ENCODE results near the gene CHRM4.

Gene CHRM4

DNA sequence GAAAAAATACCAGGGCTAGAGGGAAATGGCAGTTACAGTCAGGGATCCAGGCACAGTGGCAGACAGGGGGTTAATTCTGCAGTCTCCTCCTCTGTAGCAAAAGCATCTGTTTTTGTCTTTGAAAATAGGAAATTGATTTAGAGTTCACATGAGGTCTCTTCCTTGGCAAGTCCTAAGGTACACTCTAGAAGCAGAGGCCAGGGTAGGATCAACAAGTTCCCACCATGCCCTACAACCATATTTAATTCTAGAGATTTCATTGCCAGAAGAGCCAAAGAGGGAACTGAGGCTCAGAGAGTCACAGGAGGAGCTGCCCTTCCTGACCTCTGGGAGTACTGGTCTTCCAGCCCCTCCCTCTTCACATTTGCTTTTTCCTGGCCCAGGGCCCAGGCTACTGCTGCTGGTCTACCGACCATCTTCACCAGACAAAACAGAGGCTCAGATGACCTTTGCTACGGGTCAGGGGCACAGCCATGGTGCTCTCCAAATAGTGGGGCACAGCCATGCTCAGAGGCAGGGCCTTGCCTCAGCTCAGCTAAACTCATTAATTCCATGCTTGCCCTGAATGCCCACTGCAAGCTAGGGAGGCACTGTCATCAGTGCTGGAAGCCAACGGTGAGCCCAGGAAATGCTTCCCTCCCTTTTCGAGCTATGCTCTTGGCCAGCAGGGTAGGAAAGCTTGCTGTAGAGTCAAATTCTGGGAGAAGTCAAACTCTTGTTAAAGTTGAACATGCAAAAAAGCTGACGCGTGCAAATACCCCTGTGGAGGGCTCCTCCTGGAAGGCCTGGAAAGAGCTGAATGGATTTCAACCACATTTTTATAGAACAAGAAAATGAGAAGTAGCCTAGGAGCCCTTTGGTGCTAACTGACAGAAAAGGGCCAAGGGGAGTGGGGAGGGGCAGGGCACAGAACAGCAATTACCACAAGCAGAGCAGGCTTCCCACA is 11.7 kb upstream of the CHRM4 start:
- DNase-seq (ENCODE audit: low spot score) = no peak

DNA sequence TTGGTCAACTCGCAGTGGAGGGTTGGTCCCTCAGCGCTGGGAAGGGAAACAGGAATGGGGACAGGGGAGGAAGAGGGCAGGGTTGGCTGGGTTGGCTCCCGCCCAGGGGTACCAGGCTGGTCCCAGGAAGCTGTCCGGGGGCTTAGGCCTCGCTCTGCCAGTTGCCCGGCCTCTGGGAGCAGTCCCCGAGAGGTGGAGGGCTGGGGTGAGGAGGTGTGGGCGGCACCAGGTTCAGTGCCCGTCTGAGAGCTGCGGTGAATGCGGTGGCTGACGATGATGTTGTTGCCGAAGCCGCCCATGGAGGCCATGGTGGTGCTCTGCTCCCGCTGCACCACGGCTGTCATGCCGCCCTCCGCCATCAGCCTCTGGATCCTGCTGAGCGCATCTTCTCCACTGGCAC is 6.0 kb upstream of the CHRM4 start:
- no peak for DNase-seq (ENCODE audit: low spot score)

DNA sequence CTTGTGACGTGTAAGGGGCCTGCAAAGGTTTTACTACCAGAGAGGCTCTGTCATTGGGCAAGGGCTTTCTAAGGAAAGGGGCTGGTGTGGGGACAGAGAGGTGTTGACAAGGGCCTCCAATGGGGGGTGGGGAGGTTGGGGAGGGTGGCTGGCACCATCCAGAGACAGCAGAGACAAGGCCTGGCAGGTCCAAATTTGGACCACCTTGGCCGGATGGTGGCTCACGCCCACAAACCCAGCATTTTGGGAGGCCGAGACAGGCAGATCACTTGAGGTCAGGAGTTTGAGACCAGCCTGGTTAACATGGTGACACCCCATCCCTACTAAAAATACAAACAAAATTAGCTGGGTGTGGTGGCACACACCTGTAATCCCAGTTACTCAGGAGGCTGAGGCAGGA is 2.2 kb upstream of the CHRM4 start:
- no peak for DNase-seq (ENCODE audit: low spot score)

DNA sequence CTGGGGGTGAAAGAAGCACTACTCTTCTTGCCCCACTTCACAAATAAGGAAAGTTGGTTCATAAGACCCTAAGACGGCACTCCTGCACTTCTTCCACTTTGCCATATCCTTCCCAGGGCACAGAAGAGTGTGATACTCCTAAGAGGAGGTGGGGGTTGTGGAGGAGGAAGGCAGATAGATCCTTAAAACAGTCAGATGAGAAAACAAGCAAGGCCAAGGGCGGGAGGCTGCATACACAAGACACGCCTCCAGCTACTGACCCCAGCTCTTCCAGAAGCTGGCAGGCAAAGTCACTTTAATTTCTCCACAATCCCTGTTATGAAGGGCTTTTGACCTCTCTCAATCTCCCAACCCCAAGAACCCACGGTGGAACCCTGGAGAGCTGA is 1.6 kb upstream of the CHRM4 start:
- DNase-seq (ENCODE audit: low spot score) = no peak

DNA sequence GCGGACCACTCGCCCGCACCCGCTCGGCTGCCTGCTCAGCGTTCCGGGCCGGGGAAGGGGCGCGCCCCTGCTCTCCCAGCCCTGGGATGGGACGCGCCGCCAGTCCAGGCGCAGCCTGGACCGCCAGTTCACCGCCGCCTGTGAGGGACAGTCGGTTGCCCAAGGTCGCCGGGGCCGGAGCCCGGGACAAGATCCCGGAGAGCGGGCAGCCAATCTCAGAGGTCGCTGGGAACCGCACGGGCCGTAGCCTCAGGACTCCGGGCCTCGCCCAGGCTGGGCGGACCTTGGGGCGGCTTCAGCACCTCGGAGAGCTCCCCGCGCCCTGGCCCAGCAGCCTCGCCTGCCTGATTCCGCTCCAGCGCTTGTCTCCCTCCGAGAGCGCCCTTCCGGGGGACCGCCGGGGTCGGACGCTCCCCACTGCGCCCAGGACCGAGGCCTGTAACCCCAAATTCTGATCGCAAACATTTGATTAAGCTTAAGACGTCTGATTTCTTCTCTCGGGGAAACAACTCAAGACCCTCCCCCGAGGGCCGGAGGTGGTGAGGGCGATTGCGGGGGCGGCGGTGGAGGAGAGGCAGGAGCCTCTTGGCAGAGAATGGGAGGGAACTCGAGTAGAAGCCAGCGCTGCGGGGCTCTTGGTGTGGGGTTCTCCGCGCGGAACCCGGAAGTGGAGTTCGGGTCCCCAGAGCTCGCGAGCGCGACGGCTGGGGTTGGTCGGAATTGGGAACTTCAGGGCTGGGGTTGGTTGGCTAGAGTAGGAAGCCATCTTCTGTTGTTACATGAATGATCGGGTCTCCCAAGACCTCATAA is 1.1 kb upstream of the CHRM4 start:
- peak; percentile 87 for DNase-seq (ENCODE audit: low spot score)

- DNase-seq (ENCODE audit: low spot score) = no peak
These were observed 394 bp downstream of the CHRM4 start for GRCh38 chr11:46391186-46391577.

DNA sequence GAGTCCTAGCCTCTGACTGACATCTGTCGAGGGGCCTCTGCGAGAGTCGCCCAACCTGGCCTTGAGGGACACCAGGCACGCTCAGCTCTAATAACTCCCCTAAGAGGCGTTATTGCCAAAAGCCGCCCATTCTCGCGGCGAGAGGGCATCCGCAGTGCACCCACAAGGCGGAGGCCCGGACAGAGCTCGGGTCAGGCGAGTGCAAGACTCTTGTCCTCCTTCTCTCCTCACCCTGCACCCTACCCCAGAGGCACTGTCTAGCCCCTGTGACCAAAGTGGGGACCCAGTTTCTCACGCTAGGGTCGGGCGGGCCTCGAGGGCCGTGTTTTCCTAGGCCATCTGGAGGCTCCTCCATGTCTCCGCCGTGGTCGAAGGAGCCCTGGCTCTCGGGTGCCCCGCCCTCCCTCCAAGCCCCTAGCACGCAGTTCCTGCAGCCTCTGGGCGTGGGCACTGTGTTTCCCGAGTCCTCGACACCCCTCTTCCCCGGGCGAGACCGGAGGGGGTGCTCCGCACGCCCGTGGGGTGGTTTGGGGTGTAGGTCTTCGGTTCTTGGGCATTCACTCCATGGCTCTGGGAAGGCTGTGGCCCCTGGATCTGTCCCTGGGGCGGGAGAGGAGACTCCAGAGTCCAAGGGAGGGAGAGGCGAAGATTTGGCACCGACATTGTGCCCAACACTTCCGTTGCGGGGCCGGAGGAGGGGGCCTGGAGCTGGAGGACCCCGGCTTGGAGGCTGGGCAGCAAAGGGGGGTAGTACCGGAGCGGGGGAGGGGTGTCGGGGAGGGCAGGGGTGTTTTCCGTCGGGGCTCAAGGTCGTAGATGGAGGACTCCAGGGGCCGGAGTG is 1.0 kb downstream of the CHRM4 start:
- DNase-seq (ENCODE audit: low spot score) = no peak

DNA sequence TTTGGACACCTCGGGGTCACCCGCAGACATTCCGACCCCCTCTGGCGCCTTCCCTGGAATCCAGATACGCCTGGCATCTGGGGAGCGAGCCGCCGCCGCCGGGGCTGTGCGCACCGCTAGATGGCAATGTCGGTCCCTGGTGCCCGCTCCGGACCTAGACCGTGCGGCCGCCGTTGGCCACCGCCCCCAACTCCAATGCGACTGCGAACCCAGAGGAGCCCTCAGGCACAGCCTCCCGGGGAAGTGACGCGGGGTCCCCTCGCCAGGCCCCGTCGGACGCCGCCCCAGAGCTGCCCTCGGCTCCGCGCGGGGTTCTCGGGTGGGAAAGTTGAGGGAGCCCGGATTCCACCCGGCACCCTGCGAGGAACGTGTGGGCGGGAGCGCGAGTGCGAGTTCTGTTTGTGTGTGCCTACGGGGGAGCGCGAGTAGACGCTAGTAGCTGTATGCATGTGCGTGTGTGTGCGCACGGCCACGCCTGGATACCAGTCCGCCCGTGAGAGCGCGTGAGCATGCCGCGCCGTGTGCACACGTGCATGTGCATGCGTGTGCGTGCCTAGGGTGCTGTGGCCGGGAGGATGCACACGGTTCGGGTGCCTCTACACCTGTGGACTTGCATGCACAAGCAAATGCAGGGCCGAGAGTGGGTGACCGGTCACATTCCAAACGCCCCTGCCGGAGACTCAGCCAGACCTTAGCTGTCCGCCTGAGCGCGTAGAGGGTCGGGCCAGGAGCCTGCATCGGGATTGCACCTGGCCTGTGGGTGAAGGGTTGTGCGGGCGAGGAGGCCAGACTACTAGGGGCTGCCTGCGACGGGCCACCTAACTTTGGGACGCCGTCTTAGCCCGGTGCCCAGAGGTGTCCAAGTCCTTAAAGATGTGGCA is 1.9 kb downstream of the CHRM4 start:
- peak; percentile 70 for DNase-seq (ENCODE audit: low spot score)

DNA sequence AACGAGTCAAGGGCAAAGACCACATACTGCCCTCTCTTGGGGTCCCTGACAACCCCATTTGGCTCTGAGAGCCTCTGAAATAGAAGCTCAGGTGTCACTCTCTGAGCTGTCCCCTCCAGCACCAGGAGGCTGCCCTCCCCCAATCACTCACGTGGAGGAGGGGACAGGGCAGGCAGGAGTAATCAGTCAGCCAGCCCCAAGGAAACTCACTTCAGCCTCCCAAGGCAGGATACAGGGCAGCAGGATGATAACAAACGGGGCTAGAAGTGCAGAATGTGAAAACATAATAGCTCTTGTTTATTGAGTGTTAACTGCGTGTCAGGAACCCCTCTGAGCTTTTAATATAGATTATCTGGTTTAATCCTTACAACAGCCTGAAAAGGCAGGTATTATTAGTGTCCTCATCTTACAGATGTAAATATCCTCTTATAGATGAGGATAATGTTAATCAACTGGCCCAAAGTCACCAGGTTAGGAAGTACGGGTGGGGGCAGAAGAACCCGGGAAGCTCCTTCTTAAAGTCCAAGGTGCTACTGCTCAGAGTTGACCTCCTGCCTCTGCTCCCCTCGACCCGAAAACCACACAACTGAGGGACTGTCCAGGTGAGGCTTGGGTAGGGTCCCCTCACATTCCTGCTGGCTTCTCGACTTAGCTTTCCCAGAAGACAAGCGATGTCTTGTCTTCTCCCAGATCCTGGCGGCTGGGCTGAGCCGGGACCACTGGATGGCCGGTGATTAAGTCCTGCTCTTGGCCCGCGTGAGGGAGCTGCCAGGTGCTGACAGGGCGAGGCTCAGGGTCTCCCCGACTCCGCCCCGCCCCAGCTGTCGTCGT is 2.7 kb downstream of the CHRM4 start:
- no peak for DNase-seq (ENCODE audit: low spot score)

- DNase-seq (ENCODE audit: low spot score) = no peak
These were observed 3.5 kb downstream of the CHRM4 start for GRCh38 chr11:46387919-46388618.

DNA sequence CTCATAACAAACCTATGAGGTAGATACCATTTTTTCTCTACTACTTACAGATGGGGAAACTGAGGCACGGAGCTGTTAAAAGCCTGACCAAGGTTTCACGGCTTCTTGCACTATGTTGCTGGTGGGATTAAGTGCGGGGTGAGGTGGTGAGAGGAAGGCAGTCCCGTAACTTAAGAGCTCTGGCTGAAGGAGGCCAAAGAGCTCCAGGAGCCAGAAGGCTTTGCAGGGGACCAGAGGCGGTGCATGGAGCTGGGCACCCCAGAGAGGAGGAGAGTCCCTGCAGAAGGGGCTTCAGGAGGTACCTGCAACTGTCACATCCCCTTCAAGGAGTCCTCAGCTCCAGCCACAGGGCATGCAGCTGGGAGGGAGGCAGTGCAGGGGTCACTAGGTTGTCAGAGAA is 4.1 kb downstream of the CHRM4 start:
- no peak for DNase-seq (ENCODE audit: low spot score)

GRCh38 chr11:46386674-46387073 is 4.9 kb downstream of the CHRM4 start:
- DNase-seq (ENCODE audit: low spot score) = no peak

DNA sequence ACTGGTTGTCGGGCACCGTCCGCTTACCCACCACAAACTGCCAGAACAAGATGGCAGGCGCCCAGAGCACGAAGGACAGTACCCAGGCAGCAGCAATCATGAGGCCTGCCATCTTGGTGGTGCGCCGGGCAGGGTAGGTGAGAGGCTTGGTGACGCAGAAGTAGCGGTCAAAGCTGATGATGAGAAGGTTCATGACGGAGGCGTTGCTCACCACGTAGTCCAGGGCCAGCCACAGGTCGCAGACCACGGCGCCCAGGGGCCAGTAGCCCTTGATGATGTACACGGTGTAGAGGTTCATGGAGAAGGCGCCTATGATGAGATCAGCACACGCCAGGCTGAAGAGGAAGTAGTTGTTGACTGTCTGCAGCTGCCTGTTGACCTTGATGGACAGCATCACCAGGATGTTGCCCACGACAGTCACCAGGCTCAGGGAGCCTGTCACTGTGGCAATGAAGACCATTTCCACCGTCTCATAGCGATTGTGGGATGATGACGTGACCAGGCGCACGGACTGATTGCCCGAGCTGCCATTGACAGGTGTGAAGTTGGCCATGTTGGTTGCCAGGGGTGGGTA is 5.5 kb downstream of the CHRM4 start:
- DNase-seq (ENCODE audit: low spot score) = no peak

GRCh38 chr11:46385169-46386004 is 6.2 kb downstream of the CHRM4 start:
- DNase-seq (ENCODE audit: low spot score) = no peak

GRCh38 chr11:46383974-46384701 is 7.4 kb downstream of the CHRM4 start:
- no peak for DNase-seq (ENCODE audit: low spot score)

DNA sequence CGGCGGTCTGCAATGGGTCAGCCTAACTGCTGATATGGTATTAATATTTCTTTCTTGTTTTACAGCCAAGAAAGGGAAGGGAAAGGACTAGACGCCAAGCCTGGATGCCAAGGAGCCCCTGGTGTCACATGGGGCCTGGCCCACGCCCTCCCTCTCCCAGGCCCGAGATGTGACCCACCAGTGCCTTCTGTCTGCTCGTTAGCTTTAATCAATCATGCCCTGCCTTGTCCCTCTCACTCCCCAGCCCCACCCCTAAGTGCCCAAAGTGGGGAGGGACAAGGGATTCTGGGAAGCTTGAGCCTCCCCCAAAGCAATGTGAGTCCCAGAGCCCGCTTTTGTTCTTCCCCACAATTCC is 8.2 kb downstream of the CHRM4 start:
- DNase-seq (ENCODE audit: low spot score) = no peak

DNA sequence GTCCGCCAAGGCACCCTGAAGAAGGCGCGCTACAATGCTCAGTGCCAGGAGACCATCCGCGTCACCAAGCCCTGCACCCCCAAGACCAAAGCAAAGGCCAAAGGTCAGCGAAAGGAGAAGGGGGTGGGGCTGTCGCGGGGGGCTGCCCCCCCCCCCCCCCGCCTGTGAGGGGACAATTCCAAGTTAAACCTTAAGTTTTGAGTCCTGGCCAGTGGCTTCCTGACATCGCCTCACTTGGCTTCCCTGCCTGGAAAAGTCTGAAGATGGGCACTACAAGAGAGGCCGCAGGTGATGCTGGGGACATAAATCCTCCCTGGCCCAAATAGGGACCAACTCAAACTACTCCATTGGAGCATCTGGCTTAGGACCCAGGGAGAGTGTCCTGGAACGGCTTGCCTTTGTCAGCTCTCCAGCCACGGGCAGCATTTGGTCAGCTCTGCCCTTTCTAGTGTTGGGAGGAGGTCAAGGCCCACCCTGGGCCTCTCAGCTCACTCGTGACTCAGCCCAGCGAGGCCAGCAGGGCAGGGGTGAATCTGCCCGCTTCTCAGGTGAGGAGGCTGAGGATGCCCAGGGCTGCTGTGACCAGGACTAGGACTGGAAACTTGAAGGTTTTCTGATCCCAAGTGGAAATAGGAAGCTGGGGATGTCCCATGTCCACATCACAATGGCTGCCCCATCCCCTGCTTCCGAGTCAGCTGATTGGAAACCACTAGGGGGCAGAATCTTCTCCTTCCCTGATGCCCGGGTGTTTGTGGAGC is 8.8 kb downstream of the CHRM4 start:
- no peak for DNase-seq (ENCODE audit: low spot score)
